Natural killer cell treated with Interleukin-12 subunit alpha and Interleukin-12 subunit beta and Interleukin-15 and Interleukin-18, amount 100 ng/mL, for 72 hours (primary cell): ENCODE measurements around the gene NBPF9. TPM values are rescaled to one million over a fixed set of nuclear protein-coding genes. Genes with fewer than 3 reads are reported as not detected.
A peak's percentile ranks its signal among the peaks of the same experiment; 100 is the strongest.
"Not testable (repeated sequence)": the region's sequence is repeated elsewhere in the genome, so short reads cannot be mapped to it uniquely, and the experiment has no call there.

Experiments used
- ATAC-seq, 2 donors: fragments of 150-1000 bp; cut with Tn5 transposase in 1 of 2; sonication (Bioruptor Pico), chemical (Tn5 transposase) in 1 of 2; 2 replicates each; pipeline ENCODE4 v1.10.0; 2021
- DNase-seq: peaks from one replicate; pipeline ENCODE4 v3.0.0; 2022; ENCODE audit warnings: low spot score
- H3K27ac Mint-ChIP-seq, 2 donors: 1 replicate in 1 of 2; 2 replicates in 1 of 2; pipeline ENCODE4 v1.8.0; 2022; ENCODE audit warnings: mixed read lengths in 2 of 2, mild to moderate bottlenecking in 1 of 2, moderate library complexity in 1 of 2
- H3K27me3 Mint-ChIP-seq, 2 donors: 1 replicate in 1 of 2; 2 replicates in 1 of 2; pipeline ENCODE4 v1.8.0; 2022; ENCODE audit warnings: mixed read lengths in 2 of 2
- H3K36me3 Mint-ChIP-seq: one replicate; pipeline ENCODE4 v1.8.0; 2022; ENCODE audit warnings: mixed read lengths
- H3K4me1 Mint-ChIP-seq, 2 donors: 1 replicate in 1 of 2; 2 replicates in 1 of 2; pipeline ENCODE4 v1.8.0; 2022; ENCODE audit warnings: low read depth in 2 of 2, mixed read lengths in 2 of 2, mild to moderate bottlenecking in 1 of 2
- H3K4me3 Mint-ChIP-seq: one replicate; pipeline ENCODE4 v1.8.0; 2022; ENCODE audit warnings: mixed read lengths
- H3K9me3 Mint-ChIP-seq: 2 replicates; pipeline ENCODE4 v1.8.0; 2022; ENCODE audit warnings: mixed read lengths
- total RNA-seq, 2 donors: library from RNA; stranded (reverse); gene quantifications; one replicate each; pipeline ENCODE4 v1.2.3, GENCODE V29; 2022

The NBPF9 gene
- total RNA-seq, 2 donors from 2014 or later, result 13.7 to 20.0 TPM

DNA sequence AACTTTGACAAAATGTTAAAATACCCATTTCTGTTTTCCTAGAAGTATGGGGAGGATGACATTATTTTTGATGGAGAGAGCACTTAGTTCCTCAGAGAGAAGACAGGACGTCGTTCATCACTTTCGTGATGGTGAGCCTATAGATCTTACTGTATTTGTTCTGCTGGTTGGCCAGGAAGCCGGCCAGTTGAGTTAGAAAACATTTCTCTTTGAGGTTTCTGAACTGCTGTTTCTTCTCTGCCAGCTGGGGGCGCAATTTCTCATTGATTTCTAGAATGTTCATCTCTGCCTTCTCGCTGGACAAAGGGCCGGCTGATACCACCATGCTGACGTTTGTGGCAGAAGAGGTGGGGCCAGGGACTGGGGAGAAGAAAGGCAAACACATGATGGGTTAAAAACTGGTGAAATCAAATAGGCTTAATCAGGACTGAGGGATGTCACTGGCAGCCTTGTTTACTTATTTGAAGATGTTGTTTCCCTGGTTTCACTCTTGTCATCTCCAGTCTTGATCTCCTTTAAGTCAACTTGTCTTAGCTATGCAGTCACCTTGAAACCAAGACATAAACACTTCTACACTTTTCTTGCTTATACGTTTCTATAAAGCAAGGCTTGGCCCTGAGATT, 27.7 kb downstream of the NBPF9 start:
- not testable (repeated sequence) for ATAC-seq, H3K4me3 Mint-ChIP-seq, H3K27ac Mint-ChIP-seq, H3K27me3 Mint-ChIP-seq, DNase-seq, H3K36me3 Mint-ChIP-seq, H3K4me1 Mint-ChIP-seq, H3K9me3 Mint-ChIP-seq

DNA sequence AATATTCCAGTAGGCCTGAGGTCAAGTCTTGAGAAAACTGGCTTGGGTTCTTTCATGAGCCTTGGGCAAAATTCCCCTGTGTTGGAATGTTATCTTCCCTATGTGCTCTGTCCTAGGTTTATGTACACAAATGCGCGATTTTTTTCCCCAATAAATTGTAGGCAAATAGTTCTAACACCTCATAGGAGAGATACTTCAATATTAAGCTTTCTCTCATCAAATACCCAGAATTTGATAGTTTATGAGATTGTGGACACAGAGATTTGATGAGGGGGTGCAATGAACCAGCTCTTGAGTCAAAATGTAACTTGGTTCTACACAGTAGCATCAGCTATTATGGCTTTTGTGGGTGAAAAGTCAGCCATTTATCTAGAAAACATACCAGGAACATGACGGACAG, 38.7 kb downstream of the NBPF9 start:
- not testable (repeated sequence) for DNase-seq, H3K9me3 Mint-ChIP-seq, H3K36me3 Mint-ChIP-seq, H3K27ac Mint-ChIP-seq, H3K4me3 Mint-ChIP-seq, ATAC-seq, H3K27me3 Mint-ChIP-seq, H3K4me1 Mint-ChIP-seq

DNA sequence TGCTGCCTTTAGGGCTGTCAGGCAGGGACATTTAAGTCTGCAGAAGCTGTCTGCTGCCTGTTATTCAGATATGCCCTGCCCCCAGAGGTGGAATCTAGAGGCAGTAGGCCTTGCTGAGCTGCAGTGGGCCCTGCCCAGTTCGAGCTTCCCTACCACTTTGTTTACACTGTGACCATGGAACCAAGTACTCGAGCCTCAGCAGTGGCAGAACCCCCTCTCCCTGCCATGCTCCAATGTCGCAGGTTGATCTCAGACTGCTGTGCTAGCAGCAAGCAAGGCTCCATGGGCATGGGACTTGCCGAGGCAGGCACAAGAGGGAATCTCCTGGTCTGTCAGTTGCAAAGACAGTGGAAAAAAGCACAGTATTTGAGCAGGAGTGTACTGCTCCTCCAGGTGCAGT, 60.3 kb downstream of the NBPF9 start:
- H3K4me3 Mint-ChIP-seq, DNase-seq, H3K36me3 Mint-ChIP-seq, H3K9me3 Mint-ChIP-seq, ATAC-seq, H3K27ac Mint-ChIP-seq, H3K4me1 Mint-ChIP-seq: not testable (repeated sequence)
- peaks cover 11 to 20% of the 10 kb centered on the region in 2 donors for H3K27me3 Mint-ChIP-seq

DNA sequence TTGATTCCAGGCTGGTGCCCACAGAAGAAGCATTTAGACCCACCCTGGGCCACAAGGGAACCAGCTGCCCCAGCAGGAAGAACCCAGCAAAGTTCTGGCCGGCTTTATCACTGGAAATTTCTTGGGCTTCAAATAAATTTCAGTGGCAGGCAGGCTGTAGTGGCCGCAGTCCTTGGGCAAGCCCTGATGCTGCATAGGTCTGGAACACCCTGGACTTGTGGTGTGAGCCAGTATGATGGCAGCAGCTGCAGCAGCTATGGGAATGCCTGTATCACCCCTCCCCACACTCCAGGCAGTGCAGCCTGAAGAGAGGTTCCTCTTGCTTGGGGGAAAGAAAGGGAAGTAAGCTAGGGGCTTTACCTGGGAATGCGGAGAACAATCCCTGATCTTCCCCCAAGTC, 69.4 kb downstream of the NBPF9 start:
- ATAC-seq, H3K36me3 Mint-ChIP-seq, H3K27ac Mint-ChIP-seq, H3K4me1 Mint-ChIP-seq, H3K4me3 Mint-ChIP-seq, H3K27me3 Mint-ChIP-seq, DNase-seq, H3K9me3 Mint-ChIP-seq: not testable (repeated sequence)

DNA sequence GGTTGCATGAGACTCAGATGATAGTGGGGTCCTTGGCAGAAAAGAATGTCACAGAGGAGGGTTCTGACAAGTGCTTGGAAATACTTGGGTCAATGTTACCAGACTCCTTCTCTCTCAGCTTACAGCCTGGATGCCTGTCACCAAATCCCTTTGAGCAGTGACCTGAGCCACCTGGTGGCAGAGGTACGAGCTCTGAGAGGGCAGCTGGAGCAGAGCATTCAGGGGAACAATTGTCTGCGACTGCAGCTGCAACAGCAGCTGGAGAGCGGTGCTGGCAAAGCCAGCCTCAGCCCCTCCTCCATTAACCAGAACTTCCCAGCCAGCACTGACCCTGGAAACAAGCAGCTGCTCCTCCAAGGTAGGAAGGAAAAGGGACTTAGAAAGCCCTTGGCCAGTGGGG, 79.0 kb downstream of the NBPF9 start:
- H3K4me3 Mint-ChIP-seq, H3K9me3 Mint-ChIP-seq, DNase-seq, H3K36me3 Mint-ChIP-seq, H3K27ac Mint-ChIP-seq, ATAC-seq, H3K27me3 Mint-ChIP-seq, H3K4me1 Mint-ChIP-seq: not testable (repeated sequence)

DNA sequence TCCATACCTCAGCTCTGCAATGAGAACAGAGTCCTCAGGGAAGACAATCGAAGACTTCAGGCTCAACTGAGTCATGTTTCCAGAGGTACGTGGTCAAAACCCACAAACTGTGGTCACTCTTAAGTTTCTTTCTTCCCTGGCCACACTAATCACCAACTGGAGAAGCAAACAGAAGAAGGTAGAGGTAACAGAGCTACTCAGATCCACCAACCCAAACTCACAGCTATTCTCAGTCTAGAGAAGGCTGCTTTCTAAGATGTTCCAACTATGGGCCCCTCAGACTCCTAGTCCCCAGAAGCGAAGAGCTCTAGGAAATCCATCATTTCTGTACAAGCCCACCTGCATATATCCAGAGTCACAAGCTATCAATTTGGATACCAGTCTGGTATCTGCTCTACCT, 84.8 kb downstream of the NBPF9 start:
- not testable (repeated sequence) for H3K27me3 Mint-ChIP-seq, H3K4me1 Mint-ChIP-seq, H3K27ac Mint-ChIP-seq, DNase-seq, H3K9me3 Mint-ChIP-seq, H3K36me3 Mint-ChIP-seq, ATAC-seq, H3K4me3 Mint-ChIP-seq

DNA sequence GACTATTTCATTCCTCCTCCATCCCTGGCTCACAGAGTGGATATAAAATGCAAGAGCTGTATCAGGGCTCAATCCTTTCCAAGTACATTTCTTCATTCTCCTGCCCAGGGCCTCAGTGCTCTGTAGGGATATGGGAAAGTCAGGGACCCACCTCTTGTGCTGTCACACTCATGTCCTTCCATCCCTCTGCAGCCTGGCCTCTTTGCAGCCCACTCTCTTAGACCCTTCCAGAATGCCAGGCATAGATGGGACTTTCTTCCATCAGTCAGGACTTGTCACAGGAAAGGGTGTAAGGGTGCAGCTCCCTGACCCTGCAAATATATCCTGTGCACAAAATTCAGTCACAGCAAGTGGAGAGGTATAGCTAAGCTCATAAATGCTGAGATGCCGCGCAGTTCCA, 86.7 kb downstream of the NBPF9 start:
- not testable (repeated sequence) for H3K27me3 Mint-ChIP-seq, H3K4me3 Mint-ChIP-seq, H3K36me3 Mint-ChIP-seq, H3K27ac Mint-ChIP-seq, DNase-seq, H3K9me3 Mint-ChIP-seq, H3K4me1 Mint-ChIP-seq
- peak in 1 of 2 donors; percentile 51 for ATAC-seq

DNA sequence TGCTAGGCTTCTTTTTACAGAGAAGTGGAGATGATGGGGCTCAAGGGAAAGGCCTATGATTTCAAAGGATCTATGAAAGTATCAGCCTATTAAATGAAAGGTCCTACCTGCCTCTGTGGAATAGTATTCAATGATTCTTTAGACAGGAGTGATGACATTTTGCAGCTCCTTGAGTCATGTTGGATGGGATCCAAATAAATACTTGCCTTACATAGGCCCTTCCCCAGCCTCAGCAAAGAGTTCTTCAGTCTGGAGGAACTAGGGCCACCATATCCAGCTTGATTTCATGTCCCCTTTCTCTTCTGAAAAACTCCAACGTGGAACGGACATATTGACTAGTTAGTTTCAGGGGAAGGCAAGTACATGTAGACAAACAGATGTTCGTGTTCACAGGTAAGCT, 87.8 kb downstream of the NBPF9 start:
- H3K27ac Mint-ChIP-seq, H3K36me3 Mint-ChIP-seq, H3K4me1 Mint-ChIP-seq, DNase-seq, H3K9me3 Mint-ChIP-seq, H3K27me3 Mint-ChIP-seq, ATAC-seq, H3K4me3 Mint-ChIP-seq: not testable (repeated sequence)

DNA sequence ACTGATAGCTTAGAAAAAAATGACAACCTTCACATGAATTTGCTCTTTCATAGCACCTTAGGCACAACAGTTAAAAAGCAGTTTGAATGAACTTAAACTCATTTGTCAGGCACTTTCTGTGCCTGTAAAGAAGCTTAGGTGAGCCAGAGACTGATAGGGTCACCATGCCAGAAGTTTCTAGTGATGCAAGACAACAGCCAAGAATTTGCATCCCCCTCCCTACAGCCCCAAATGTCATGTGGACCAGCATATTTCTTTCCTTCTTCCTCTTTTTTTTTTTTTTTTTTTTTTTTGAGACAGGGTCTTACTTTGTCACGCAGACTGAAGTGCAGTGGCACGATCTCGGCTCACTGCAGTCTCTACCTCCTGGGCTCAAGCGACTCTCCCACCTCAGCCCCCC, 89.8 kb downstream of the NBPF9 start:
- not testable (repeated sequence) for ATAC-seq

DNA sequence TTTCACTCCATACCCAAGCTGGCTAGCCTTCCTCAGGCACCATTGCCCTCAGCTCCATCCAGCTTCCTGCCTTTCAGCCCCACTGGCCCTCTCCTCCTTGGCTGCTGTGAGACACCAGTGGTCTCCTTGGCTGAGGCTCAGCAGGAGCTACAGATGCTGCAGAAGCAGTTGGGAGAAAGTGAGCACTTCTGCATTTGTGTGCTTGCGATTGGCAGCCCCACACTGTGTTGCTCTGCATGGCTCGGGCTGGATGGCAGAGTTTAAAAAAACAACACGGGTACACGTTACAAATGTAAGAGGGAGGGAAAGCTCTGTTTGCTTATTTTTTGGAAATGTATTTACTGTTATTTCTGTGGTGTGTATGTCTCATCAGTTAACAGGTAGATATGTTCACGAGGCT, 90.8 kb downstream of the NBPF9 start:
- not testable (repeated sequence) for H3K36me3 Mint-ChIP-seq, H3K27ac Mint-ChIP-seq, H3K4me3 Mint-ChIP-seq, H3K27me3 Mint-ChIP-seq, ATAC-seq, H3K4me1 Mint-ChIP-seq, DNase-seq, H3K9me3 Mint-ChIP-seq

More for the DNA sequence above, 89.8 kb downstream of the NBPF9 start:
- not testable (repeated sequence) for H3K27ac Mint-ChIP-seq, H3K9me3 Mint-ChIP-seq, H3K27me3 Mint-ChIP-seq, H3K36me3 Mint-ChIP-seq, H3K4me1 Mint-ChIP-seq, DNase-seq, H3K4me3 Mint-ChIP-seq

DNA sequence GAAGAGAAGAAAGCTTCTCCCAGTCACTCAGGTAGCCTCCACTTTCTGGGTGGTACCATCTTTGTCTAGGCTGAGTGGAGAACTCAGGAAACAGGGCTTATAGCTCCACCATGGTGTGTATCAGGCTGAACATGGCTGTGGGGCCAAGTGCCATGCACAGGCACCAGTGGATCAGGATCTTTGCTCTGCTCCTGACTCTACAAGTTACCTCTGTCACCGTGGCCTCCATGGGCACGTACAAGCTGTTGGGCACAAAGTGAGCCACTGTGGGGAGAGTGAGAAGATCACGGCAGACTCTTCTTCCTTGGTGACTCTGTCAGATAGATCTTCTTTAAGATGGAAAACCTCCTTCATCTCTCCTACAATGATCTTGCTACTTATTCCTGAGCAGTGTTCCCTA, 93.6 kb downstream of the NBPF9 start:
- H3K4me1 Mint-ChIP-seq, H3K4me3 Mint-ChIP-seq, H3K9me3 Mint-ChIP-seq, H3K36me3 Mint-ChIP-seq, H3K27ac Mint-ChIP-seq, DNase-seq, H3K27me3 Mint-ChIP-seq: not testable (repeated sequence)
- ATAC-seq, result peak in 1 of 2 donors; percentile 45

DNA sequence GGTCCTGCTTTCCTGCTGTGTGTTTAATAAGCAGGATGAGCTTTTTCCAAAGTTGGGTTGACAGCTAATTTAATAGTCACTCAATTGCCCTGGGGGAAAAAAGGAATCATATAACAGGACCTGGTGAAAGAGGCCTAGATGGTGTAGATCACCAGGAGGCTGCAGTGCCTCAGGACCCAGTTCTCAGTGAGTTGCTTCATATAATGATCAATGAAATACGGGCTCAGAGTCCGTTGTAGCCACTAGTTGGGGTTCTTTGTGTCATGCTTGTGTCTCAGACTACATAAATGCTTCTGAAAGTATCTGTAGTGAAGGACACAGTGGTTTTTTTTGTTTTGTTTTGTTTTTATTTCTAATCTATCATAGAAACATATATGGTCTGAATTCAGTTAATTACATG, 94.6 kb downstream of the NBPF9 start:
- not testable (repeated sequence) for DNase-seq, H3K36me3 Mint-ChIP-seq, H3K27ac Mint-ChIP-seq, H3K27me3 Mint-ChIP-seq, ATAC-seq, H3K4me1 Mint-ChIP-seq, H3K9me3 Mint-ChIP-seq, H3K4me3 Mint-ChIP-seq

DNA sequence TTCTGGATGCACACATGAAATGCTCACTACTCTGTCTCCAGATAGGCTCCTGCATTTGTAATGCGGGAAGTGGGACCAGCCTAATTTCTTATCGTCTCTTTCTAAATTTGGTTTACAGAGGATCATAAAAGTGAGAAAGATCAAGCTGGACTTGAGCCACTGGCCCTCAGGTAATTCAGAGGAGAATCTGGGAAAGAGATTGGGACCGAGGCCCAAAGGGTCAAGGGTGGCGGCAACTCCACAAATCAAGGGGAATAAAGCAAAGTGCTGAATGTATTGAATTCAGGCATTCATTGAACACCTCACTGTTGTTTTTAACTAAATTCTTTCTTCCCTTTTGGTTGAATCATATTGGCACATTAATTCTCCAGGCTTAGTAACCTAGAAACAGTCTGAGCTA, 95.0 kb downstream of the NBPF9 start:
- not testable (repeated sequence) for H3K9me3 Mint-ChIP-seq, DNase-seq, H3K4me3 Mint-ChIP-seq, H3K4me1 Mint-ChIP-seq, H3K27ac Mint-ChIP-seq, H3K27me3 Mint-ChIP-seq, H3K36me3 Mint-ChIP-seq, ATAC-seq
